RWPE1 (cell line): Measurements from ENCODE around the gene RASGRP2.

ENCODE experiments used
- CTCF ChIA-PET: fragments of 350-600 bp; sonication (Branson Sonifier 250); formaldehyde crosslinking; extraction: SDS; loops from one replicate; lab custom pipeline; 2021; lab: Yijun Ruan, JAX
- POLR2A ChIA-PET: fragments of 400-600 bp; formaldehyde crosslinking; extraction: SDS; loops from one replicate; lab custom pipeline; 2020; ENCODE audit warnings: antibody characterized with exemption; ENCODE audit not compliant: low non-redundant PET; lab: Yijun Ruan, JAX
- DNase-seq: peaks from one replicate; pipeline ENCODE4 v3.0.0; 2012; ENCODE audit warnings: low spot score
- H3K27ac ChIP-seq: fragments of 450-650 bp; 2 replicates; pipeline ENCODE4 v1.5.1; 2017
- CTCF ChIP-seq: fragments of 450-650 bp; conservative IDR thresholded peaks from 2 replicates; pipeline ENCODE4 v1.5.1; 2017; ENCODE audit warnings: low read depth, mild to moderate bottlenecking

RASGRP2 gene

DNA sequence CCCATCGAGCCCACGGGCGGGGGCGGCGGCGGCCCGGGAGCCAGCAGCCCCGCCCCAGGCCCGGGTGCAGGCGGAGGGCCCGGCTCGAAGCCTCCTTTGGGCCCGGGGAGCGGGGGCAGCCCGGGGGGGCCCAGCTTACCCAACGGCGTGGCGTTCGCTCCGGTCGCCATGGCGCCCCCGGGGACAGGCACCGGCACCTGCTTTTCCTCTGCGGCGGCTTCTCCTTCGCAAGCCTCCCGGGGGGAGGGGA, 34.2 kb upstream of the RASGRP2 start:
- ChIA-PET POLR2A (no interaction called here), CTCF (no interaction called here)
- no peak for TF ChIP-seq CTCF
- DNase-seq, result no peak
- peak overlapping the region; percentile 98 for H3K27ac ChIP-seq

GRCh38 chr11:64777449-64778222, 33.7 kb upstream of the RASGRP2 start:
- peak overlapping the region; percentile 98 for H3K27ac ChIP-seq
- peak; percentile 93 for DNase-seq
- POLR2A ChIA-PET, result interaction anchor here (0.6 kb wide), 1 partner anchor 25 kb away, joined by 3 read pairs; no protein-coding TSS in a partner anchor
- no peak for TF ChIP-seq CTCF
- CTCF ChIA-PET, result no interaction called here

DNA sequence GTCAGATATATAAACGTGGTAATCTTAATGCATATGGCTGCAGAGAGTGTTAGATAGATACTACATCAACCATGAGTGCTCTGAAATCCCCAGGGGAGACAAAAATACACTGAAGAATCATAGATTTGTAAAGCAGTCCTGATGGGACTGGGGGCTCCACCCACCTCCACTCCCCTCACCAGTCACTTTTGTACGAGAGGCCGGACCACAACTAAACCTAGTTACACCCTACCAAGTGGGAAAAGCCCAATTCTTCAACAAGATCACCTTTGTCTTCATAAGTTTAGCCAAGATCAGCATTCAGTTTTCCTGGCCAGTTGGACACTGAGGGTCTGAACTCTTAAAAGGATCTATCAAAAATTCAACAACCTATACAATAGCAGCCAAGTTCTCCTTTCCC, 32.9 kb upstream of the RASGRP2 start:
- TF ChIP-seq CTCF, result no peak
- ChIA-PET CTCF (no interaction called here), POLR2A (interaction anchor here (0.6 kb wide), 1 partner anchor 26 kb away, joined by 3 read pairs; no protein-coding TSS in a partner anchor)
- no peak for DNase-seq
- no peak overlapping the region for H3K27ac ChIP-seq

GRCh38 chr11:64776425-64776824, 32.5 kb upstream of the RASGRP2 start:
- CTCF ChIA-PET, result no interaction called here
- POLR2A ChIA-PET, result no interaction called here

DNA sequence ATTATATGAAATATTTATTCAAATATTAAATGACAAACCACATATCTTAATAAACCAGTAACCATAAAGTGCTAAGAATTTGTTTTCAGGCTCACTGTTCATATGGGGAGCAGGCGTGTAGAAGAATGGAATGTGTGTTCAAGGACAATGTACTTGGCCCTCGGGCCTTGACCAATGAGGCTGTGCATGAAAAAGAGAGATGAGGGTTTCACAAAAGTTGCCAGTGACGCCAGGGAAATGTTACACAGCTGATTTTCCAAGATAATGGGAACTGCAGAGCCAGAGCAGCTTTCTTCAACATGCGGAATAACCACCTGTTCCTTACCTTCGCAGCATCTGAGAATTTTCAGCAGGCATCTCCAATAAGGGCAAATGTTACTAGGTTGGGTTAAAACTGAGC, 30.2 kb upstream of the RASGRP2 start:
- CTCF ChIA-PET, result interaction anchor here (0.6 kb wide), 1 partner anchor 339 kb away, joined by 4 read pairs; no protein-coding TSS in a partner anchor
- DNase-seq, result no peak
- TF ChIP-seq CTCF, result no peak
- no peak overlapping the region for H3K27ac ChIP-seq
- POLR2A ChIA-PET, result no interaction called here

More at GRCh38 chr11:64776425-64776824, 32.5 kb upstream of the RASGRP2 start:
- H3K27ac ChIP-seq, result no peak overlapping the region
- no peak for DNase-seq
- TF ChIP-seq CTCF, result no peak

DNA sequence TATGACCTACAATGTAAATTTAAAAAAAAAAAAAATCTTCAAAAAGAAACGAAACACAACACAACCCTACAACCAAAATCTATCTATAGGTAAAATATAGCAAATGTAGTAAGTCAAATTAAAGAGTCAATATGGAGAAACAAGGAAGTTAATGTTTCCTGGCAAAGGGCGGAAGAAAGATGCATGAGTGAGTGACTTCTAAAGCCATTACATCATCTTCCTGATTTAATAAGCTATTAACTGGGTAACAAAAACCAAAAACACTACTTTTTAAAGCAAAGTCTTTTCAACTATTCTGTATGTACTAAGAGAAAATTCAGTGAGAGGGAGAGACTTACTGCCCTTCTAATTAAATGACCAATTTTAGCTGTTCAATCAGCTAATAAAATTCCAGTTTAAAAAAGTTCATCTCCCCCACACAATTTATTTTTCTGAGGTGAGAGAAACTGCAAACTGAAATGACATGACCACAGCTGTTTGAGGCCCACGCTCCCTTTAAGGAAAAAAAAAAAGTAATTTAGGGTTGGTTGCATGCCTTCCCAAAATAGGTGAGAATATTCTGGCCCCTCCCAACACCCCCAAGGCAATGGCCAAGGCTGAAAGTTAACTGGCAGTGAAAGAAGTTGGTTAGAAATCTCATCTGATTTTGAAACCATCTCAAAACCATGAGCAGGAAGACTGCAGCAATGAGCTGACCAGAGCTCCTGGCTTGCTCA, 28.5 kb upstream of the RASGRP2 start:
- ChIA-PET POLR2A (no interaction called here), CTCF (interaction anchor here (0.6 kb wide), 1 partner anchor 47 kb away, joined by 8 read pairs; no protein-coding TSS in a partner anchor)
- H3K27ac ChIP-seq, result no peak overlapping the region
- DNase-seq, result no peak
- TF ChIP-seq CTCF, result no peak
